CD4-positive, alpha-beta T cell treated with Interleukin-10 for 1 hour (primary cell): ENCODE results near the gene DNA2.
"Not testable (repeated sequence)": the region's sequence is repeated elsewhere in the genome, so short reads cannot be mapped to it uniquely, and the experiment has no call there.

Source experiments
- DNase-seq: peaks from one replicate; pipeline ENCODE4 v3.0.0-alpha.2; 2020

DNA2 gene

DNA sequence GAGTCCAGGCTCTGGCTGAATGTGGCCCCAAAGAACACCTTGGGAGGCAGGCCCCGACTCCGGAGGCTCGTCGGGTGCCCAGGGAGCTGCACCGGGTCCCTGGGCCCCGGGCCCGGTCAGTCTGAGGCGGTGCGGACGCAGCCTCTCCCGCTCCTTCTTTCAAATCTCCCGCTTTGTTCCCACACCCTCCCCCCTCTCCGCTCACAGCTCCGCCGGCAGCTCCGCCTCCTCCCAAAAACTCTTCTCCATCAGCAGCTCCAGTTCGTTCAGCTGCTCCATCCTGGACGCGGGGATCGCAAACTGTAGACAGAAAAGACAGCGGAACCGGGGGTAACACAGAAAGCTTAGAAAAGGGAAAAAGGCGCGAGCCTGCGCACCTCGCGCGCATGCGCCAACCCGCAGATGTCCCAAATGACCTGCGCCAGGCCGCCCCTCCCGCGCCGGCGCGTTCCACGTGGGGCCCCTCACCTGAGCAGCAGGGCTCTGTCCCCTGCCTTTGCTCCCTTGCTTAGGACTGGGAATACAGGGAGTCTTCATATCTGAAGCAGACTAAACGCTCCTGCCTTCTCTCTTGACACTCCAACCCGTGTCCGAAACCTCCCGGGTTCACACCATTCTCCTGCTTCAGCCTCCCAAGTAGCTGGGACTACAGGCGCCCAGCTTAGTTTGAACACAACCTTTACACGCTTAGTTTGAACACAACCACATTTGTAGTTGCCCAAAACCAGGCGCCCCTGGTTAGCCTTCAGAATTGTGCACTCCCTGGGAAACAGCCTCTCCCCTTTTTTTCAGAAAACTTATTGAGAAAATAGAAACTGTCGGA lies at the start of gene DNA2:
DNA2 (minus strand) TSS at position 388 of the 823 bp plus-strand sequence; CDS start at position 279, 109 bp downstream.
- peak; percentile 76 for DNase-seq

- not testable (repeated sequence) for DNase-seq
Measured at GRCh38 chr10:68518609-68519008, 46.8 kb upstream of the DNA2 start.

- no peak for DNase-seq
Measured at GRCh38 chr10:68517188-68517587, 45.4 kb upstream of the DNA2 start.

DNA sequence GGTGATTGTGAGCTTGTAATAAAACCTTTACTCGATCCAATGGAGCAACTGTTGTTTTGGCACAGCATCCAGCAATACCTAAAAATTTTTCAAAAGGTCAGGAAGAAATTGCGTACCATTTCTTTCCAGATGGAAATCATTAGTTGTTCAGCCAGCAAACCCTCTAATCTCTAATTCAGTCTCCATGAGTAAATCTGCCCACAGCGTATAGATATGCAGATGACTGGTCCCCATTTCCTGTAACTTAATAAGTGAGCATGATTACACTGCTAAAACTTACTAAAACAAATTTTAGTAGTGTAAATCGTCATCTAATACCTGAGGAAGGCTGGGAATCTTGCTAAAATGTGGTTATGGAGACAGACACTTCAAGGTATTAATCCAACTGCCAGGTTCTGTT lies 45.0 kb upstream of the DNA2 start:
- no peak for DNase-seq

DNA sequence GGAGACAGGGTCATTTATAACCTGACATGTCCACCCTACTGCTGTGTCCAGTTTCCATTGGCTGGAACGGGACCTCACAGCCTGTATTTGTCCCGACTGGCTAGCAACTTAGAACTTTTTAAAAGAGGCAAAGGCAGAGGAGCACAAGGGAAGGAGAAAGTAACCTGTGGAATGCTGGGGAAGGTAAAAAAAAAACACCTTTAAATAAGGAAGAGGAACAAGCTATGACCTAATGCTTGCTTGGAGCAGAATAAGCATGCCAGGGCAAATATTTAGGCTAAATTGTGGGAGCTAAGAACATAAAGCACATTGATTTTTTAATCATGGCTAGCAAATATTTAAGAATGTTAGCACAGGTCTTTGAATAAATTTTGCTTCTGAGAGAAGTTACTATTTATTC lies 44.4 kb upstream of the DNA2 start:
- DNase-seq = not testable (repeated sequence)

DNA sequence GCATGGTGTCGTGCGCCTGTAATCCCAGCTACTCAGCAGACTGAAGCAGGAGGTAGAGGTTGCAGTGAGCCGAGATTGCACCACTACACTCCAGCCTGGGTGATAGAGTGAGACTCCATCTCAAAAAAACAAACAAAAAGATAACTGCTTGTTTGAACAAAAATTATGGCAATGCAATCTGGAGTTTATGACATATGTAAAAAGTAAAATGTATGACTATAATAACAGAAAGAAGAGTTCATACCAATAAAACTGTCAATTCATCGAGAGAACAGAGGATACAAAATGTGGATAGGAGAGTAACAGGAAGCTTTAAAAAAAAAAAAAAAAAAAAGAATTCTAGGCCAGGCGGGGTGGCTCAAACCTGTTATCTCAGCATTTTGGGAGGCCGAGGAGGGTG lies 36.3 kb upstream of the DNA2 start:
- no peak for DNase-seq

- no peak for DNase-seq
Measured at GRCh38 chr10:68506411-68506810, 34.6 kb upstream of the DNA2 start.

DNA sequence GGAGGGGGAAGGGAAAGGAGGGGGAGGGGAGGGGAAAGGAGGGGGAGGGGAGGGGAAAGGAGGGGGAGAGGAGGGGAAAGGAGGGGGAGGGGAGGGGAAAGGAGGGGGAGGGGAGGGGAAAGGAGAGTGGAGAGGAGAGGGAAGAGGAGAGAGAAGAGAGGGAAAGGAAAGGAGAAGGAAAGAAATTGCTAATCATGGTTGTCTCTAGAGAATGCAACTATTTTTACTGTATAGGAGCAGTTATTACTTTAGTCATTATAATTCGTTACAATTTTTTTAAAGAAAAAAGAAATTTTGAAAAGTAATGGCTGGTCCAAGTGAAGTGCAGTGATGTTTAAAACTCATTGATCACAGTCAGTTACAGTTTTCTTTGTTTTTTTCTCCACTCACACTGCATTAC lies 31.1 kb upstream of the DNA2 start:
- no peak for DNase-seq

- DNase-seq = no peak
Measured at GRCh38 chr10:68501691-68502090, 29.9 kb upstream of the DNA2 start.

DNA sequence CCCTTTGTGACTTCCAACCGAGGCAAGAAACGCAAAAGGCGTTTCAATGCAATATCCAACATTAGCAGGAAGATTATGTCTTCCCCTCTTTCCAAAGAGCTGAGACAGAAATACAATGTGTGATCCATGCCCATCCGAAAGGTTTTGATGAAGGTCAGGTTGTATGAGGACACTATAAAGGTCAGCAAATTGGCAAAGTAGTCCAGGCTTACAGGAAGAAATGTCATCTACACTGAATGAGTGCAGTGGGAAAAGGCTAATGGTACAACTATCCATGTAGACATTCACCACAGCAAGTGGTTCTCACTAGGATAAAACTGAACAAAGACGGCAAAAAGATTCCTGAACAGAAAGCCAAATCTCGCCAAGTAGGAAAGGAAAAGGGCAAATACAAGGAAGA lies 27.8 kb upstream of the DNA2 start:
- DNase-seq = no peak

GRCh38 chr10:68496072-68496471 lies 24.3 kb upstream of the DNA2 start:
- no peak for DNase-seq

GRCh38 chr10:68492118-68492517 lies 20.3 kb upstream of the DNA2 start:
- DNase-seq = no peak

DNA sequence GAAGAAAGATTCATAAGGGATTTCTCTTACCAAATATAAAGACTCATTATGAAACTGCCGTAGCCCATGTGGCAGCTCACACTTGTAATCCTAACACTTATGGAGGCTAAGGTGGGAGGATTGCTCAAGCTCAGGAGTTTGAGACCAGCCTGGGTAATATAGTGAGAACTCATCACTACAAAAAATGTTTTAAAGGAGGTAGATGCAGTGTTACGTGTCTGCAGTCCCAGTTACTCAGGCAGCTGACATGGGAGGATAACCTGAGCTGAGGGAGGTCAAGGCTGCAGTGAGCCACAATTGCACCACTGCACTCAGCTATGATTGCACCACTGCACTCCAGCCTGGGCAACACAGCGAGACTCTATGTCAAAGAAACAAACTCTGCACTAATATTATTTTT lies 18.1 kb upstream of the DNA2 start:
- no peak for DNase-seq

DNA sequence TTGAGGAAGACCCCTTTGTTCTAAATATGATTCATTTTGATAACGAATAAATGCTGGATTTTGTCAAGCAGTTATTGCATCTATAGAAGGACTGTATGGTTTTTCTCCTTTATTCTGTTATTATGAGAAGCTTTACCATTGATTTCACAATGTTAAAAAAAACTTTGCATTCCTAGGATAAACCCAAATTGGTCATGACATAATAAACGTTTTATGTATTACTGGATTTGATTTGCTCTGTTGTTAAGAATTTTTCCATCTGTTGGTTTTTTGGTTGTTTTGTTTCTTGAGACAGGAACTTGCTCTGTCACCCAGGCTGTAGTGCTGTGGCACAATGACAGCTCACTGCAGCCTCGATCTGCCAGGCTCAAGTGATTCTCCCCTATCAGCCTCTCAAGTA lies 2.2 kb upstream of the DNA2 start:
- DNase-seq = no peak

- no peak for DNase-seq
Measured at GRCh38 chr10:68471063-68471585, 649 bp downstream of the DNA2 start.

DNA sequence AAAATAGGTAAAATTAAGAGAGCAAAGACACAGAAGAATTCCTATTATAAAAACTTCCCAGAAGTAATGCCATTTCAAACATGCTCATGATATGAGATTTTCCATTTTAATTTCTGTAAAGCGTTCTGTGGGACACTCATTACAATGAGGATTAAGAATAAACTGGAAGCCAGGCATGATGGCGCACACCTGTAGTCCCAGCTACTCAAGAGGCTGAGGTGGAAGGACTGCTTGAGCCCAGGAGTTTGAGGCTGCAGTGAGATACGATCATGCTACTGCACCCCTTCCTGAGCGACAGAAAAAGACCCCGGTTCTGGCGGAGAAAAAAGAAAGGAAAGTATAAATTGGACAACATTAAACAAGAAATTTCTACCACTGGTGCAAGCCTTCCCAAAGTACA lies 1.5 kb downstream of the DNA2 start:
- DNase-seq = no peak

GRCh38 chr10:68469838-68470237 lies 1.9 kb downstream of the DNA2 start:
- no peak for DNase-seq

- DNase-seq = not testable (repeated sequence)
Measured at GRCh38 chr10:68464729-68465128, 7.0 kb downstream of the DNA2 start.

DNA sequence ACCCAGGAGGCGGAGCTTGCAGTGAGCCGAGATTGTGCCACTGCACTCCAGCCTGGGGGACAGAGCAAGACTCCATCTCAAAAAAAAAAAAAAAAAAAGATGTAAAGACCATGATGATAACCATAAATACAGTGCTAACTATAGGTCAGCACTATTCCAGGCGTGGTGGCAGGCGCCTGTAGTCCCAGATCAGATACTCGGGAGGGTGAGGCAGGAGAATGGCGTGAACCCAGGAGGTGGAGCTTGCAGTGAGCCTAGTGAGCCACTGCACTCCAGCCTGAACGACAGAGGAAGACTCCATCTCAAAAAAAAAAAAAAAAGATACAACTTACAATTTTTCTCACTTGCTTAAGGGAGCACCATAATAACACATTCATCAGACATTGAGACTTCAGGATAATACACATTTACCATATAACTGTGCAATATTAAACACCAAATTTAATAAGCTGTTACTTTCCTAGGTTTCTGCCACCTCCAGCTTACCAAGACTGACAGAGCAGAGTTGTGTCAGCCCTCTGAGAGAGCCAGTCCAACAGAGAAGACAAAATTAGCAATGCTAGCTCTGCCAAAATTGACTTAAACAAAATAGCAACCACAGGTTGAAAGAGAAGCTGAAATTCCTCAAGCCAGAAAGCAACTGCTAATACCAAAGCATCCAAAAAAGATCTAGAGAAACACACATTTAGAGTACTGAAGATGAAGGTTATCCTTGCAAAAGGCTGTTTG lies 8.2 kb downstream of the DNA2 start:
- DNase-seq = no peak

DNA sequence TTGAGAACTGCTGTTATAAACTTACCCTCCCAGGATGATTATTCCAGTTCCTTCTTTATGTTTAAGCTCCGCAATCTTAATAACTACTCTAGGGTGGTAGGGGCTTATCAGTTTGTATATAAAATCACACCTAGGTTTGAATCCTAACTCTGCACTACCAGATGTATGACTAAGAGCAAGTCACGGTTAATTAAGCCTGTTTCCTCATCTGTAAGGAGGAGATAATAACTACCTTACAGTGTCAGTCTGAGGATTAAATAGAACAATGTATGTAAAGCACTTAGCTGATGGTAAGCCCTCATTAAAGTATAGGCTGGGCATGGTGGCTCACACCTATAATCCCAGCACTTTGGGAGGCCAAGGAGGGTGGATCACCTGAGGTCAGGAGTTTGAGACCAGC lies 9.2 kb downstream of the DNA2 start:
- no peak for DNase-seq

DNA sequence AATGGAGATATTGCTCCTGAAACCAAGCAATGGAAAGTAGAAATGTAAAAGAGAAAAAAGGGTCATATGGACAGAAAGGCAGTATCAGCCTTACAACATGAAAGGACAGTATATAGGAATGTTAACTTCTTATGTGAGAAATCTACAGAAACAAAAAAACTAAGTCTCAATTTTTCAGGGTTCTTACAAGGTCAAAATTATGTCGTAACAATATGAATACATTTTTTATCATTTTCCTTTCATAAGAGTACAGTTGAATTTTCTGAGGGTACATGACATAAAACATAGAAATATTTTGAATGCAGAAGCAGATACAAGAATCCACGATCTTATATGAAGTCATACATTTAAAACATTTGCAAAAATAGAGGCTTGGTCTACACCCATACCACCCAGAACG lies 10.7 kb downstream of the DNA2 start:
- no peak for DNase-seq

DNA sequence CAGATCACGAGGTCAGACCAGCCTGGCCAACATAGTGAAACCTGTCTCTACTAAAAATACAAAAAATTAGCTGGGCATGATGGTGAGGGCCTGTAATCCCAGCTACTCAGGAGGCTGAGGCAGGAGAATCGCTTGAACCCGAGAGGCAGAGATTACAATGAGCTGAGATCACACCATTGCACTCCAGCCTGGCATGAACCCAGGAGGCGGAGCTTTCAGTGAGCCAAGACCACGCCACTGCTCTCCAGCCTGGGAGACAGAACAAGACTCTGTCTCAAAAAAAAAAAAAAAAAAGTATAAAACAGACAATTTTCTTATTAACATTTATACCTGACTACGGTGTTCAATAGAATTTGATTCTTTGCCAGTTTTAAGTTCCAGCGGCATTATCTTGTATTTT lies 22.1 kb downstream of the DNA2 start:
- not testable (repeated sequence) for DNase-seq

GRCh38 chr10:68446179-68446578 lies 25.6 kb downstream of the DNA2 start:
- DNase-seq = no peak

- DNase-seq = no peak
Measured at GRCh38 chr10:68442971-68443370, 28.8 kb downstream of the DNA2 start.
